Chondrocyte (in vitro differentiated cells): ENCODE results near the gene EBLN2. TPM values are rescaled to one million over a fixed set of nuclear protein-coding genes. Genes with fewer than 3 reads are reported as not detected.
A peak's percentile ranks its signal among the peaks of the same experiment; 100 is the strongest.

Source experiments
- DNase-seq: peaks from one replicate; pipeline ENCODE4 v3.0.0; 2021; ENCODE audit warnings: mixed read lengths, low spot score
- H3K27ac Mint-ChIP-seq: one replicate; pipeline ENCODE4 v1.8.0; 2021; ENCODE audit warnings: mild to moderate bottlenecking, moderate library complexity, mixed read lengths; ENCODE audit not compliant: unreplicated experiment
- H3K27me3 Mint-ChIP-seq: 2 replicates; pipeline ENCODE4 v1.8.0; 2021; ENCODE audit warnings: low read depth, mixed read lengths
- H3K36me3 Mint-ChIP-seq: 2 replicates; pipeline ENCODE4 v1.8.0; 2021; ENCODE audit warnings: low read depth, mixed read lengths
- H3K4me1 Mint-ChIP-seq: 2 replicates; pipeline ENCODE4 v1.8.0; 2021; ENCODE audit warnings: low read depth, mild to moderate bottlenecking, mixed read lengths
- H3K4me3 Mint-ChIP-seq: one replicate; pipeline ENCODE4 v1.8.0; 2021; ENCODE audit warnings: mild to moderate bottlenecking, moderate library complexity, mixed read lengths; ENCODE audit not compliant: unreplicated experiment
- H3K9me3 Mint-ChIP-seq: 2 replicates; pipeline ENCODE4 v1.8.0; 2021; ENCODE audit warnings: low read depth, mixed read lengths
- CTCF ChIP-seq: fragments of 200-600 bp; sonication (generic); IDR thresholded peaks from 2 replicates; pipeline ENCODE4 v1.5.0; 2021; ENCODE audit warnings: antibody characterized with exemption, mild to moderate bottlenecking, moderate library complexity
- total RNA-seq: library from RNA; stranded (reverse); gene quantifications from 3 replicates; pipeline ENCODE4 v1.2.1, GENCODE V29; 2021

EBLN2 gene
- total RNA-seq, 1 donor from 2014 or later, result 3.3 TPM

- H3K27ac Mint-ChIP-seq, result no peak overlapping the region
Observed at GRCh38 chr3:73094129-73094528, 32.7 kb downstream of the EBLN2 start.

GRCh38 chr3:73094951-73095350 lies 33.5 kb downstream of the EBLN2 start:
- TF ChIP-seq CTCF, result no peak

More at GRCh38 chr3:73094129-73094528, 32.7 kb downstream of the EBLN2 start:
- Mint-ChIP-seq H3K4me1 (peaks cover 8% of the 10 kb centered on the region), H3K9me3 (no peaks in the 10 kb centered on the region), H3K36me3 (no peaks in the 10 kb centered on the region), H3K4me3 (no peak overlapping the region), H3K27me3 (peaks cover 2% of the 10 kb centered on the region)
- TF ChIP-seq CTCF, result peak; percentile 46
- DNase-seq, result no peak

GRCh38 chr3:73096169-73096568 lies 34.7 kb downstream of the EBLN2 start:
- Mint-ChIP-seq H3K9me3 (no peaks in the 10 kb centered on the region), H3K27me3 (peaks cover 3% of the 10 kb centered on the region), H3K4me1 (peaks cover 10% of the 10 kb centered on the region), H3K36me3 (no peaks in the 10 kb centered on the region), H3K4me3 (no peak overlapping the region), H3K27ac (no peak overlapping the region)
- no peak for DNase-seq
- TF ChIP-seq CTCF, result no peak

More at GRCh38 chr3:73094951-73095350, 33.5 kb downstream of the EBLN2 start:
- H3K4me1 Mint-ChIP-seq, result peaks cover 8% of the 10 kb centered on the region
- no peaks in the 10 kb centered on the region for H3K36me3 Mint-ChIP-seq
- no peak overlapping the region for H3K4me3 Mint-ChIP-seq
- H3K27me3 Mint-ChIP-seq, result peaks cover 2% of the 10 kb centered on the region
- H3K27ac Mint-ChIP-seq, result no peak overlapping the region
- no peak for DNase-seq
- H3K9me3 Mint-ChIP-seq, result no peaks in the 10 kb centered on the region

- H3K4me3 Mint-ChIP-seq, result no peak overlapping the region
- DNase-seq, result no peak
- H3K27ac Mint-ChIP-seq, result no peak overlapping the region
- peaks cover 3% of the 10 kb centered on the region for H3K27me3 Mint-ChIP-seq
- H3K4me1 Mint-ChIP-seq, result peaks cover 12% of the 10 kb centered on the region
- no peaks in the 10 kb centered on the region for H3K36me3 Mint-ChIP-seq
- no peak for TF ChIP-seq CTCF
- no peaks in the 10 kb centered on the region for H3K9me3 Mint-ChIP-seq
Observed at GRCh38 chr3:73098026-73098425, 36.6 kb downstream of the EBLN2 start.

GRCh38 chr3:73098873-73099272 lies 37.4 kb downstream of the EBLN2 start:
- Mint-ChIP-seq H3K4me1 (peaks cover 12% of the 10 kb centered on the region), H3K9me3 (no peaks in the 10 kb centered on the region), H3K4me3 (no peak overlapping the region), H3K27ac (no peak overlapping the region), H3K36me3 (no peaks in the 10 kb centered on the region), H3K27me3 (peaks cover 3% of the 10 kb centered on the region)
- DNase-seq, result no peak
- TF ChIP-seq CTCF, result no peak
